GM19452 (cell line): ENCODE data around the gene ANKRD50.

Experiments used
- ATAC-seq: cut with Tn5 transposase; IDR thresholded peaks from one replicate; pipeline ENCODE4 v1.9.1; 2021; ENCODE audit not compliant: unreplicated experiment

The ANKRD50 gene

DNA sequence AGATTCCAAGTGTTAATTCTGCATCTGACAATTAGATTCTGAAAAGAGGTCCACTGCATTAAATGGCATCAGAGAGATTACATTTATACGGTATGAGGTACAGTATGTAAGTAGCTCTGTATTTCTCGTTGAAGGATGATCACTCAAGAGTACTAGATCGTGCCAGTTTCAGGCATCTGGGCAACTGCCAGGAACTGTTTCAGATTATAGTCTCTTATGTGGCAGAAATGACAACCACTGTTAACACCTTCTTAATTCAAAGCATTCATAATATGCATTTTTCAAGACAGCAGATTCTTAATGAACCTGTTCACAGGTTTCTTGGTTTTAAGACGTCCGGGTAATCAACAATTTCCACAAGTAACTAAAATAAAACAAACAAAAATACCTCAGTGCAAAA, 1.6 kb downstream of the ANKRD50 start:
- no peak for ATAC-seq

GRCh38 chr4:124710015-124710741, 2.4 kb downstream of the ANKRD50 start:
- ATAC-seq, result no peak

GRCh38 chr4:124708517-124709300, 3.8 kb downstream of the ANKRD50 start:
- no peak for ATAC-seq

DNA sequence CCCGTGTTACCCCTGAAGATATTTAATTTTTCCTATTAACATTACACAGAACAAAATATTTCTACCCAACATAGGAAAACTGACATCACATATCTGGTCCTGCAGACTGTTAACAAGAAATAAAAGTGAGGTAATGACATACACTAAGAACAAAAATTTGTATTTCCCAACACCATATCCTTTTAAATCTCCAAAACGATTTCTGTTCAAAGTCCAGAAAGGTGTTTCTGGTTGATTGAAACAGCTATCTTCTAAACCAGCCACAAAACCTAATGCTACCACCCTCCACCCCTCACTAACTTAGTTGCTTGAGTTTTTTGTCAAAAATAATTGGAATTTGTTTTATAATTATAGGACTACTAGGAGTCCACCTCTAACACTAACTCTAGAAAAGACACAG, 7.1 kb downstream of the ANKRD50 start:
- no peak for ATAC-seq

DNA sequence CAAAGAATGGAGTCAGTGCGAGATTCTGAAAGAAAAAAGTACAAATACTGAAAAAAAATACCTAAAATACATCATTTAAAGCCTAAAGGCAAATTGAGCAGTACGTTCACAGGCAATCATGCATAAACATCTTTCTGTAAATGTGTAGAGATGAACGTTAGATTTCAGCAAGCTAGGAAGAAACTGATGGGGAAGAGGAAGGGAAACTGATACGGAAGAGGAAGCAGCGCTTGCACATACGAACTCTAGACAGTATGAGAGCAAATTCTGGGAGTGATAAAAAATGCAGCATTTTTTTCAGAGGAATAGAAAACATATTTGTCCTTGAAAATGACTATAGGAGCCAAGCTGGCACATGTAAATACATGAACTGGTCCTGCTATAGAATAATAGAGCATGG, 9.4 kb downstream of the ANKRD50 start:
- no peak for ATAC-seq

DNA sequence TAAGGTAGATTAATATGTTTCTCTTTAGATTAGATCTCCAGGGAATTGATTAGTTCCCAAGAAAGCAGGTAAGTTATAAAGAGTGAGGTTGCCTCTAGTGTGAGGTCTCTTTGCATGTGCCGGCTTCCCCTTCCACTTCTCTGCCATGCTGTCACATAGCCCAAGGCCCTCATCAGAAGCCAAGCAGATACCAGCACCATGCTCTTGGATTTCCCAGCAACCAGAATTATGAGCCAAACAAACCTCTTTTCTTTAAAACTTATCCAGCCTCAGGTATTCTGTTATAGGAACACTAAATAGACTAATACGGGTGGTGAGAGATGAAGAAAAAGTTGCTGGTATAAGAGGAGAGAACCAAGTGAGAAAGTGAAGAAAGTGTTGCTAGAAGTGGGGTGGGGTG, 15.1 kb downstream of the ANKRD50 start:
- ATAC-seq, result no peak

GRCh38 chr4:124696182-124696581, 16.4 kb downstream of the ANKRD50 start:
- ATAC-seq, result no peak

DNA sequence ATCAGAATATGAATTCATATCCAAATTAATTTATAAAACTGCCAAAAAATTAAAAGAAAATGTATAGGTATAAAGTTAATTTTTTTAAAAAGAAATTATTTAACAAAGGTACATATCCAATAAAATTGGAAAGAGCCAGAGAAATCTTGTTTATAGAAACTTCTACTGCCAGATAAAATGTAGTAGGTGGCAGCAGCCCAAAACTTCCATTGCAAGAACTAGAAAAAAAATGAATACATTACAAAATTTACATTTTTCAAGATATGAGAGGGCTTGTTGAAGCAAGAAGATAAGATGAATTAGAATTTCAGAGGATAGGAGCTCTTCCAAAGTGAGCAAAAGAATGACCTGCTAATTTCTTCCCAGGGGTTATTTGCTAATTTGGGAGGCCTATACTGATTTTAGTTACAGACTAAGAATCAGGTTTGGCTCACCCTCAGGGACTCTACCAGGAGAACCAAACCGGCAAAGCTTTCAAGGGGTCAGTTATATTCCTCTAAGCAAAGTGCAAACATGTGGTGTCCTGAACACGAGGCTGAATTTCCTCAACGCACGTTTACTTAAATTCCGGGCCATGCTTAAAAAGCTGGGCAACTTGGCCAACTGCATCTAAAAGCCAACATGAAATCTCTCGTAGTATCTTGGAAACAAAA, 17.5 kb downstream of the ANKRD50 start:
- ATAC-seq, result no peak

DNA sequence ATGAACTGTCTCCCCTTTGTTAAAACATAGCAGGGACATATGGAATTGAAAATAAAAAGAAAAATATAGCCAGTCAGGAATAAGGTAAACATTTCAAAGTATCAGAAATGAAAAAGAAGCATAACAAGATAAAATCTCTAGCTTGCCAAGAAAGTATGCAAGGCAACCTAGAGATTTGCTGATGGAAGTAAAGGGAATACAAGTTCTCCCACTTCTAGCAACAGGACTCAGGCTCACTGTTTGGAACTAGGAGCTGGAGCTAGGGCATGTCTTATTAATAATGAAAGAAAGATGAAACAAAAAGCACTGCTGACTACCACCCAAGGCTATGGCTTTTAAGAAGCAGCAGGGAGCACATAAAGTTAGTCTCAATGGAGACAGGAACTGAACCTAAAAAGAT, 18.2 kb downstream of the ANKRD50 start:
- ATAC-seq, result no peak

- ATAC-seq, result no peak
Measured at GRCh38 chr4:124691801-124692200, 20.7 kb downstream of the ANKRD50 start.

- no peak for ATAC-seq
Measured at GRCh38 chr4:124686279-124686678, 26.3 kb downstream of the ANKRD50 start.

DNA sequence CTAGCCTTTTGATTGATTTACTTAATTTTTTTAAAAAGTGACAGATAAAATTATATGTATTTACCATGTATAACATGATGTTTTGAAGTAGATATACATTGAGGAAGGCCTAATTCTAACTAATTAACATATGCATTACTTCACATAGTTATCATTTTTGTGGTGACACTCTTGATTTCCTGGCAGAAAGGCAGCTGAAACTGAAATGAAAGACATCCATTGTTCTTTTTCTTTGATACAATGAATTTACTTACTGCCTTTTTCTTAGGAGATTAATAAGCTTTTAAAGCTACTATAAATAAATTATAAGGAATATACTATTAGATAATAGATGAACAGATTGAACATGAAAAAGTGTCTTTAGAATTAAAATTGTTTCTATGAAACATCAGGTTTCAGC, 26.7 kb downstream of the ANKRD50 start:
- ATAC-seq, result no peak

GRCh38 chr4:124684301-124684700, 28.2 kb downstream of the ANKRD50 start:
- no peak for ATAC-seq

GRCh38 chr4:124682384-124682783, 30.1 kb downstream of the ANKRD50 start:
- ATAC-seq, result no peak

GRCh38 chr4:124666496-124666895, 46.0 kb downstream of the ANKRD50 start:
- no peak for ATAC-seq

DNA sequence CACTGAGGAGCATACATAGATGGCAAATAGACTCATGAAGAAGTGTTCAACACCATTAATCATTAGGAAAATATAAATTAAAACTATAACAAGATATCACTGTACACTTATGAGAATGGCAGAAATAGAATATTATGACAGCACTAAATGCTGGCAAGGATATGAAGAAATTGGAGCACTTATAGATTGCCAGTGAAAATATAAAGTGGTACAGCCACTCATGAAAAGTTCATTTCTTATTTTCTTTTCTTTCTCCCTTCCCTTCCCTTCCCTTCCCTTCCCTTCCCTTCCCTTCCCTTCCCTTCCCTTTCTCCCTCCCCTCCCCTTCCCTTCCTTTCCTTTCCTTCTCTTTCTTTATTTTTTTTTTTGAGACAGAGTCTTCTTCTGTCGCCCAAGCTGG, 53.7 kb downstream of the ANKRD50 start:
- ATAC-seq, result no peak

GRCh38 chr4:124650614-124651013, 61.9 kb downstream of the ANKRD50 start:
- ATAC-seq, result no peak

- no peak for ATAC-seq
Measured at GRCh38 chr4:124647599-124647998, 64.9 kb downstream of the ANKRD50 start.

GRCh38 chr4:124644621-124645020, 67.9 kb downstream of the ANKRD50 start:
- ATAC-seq, result no peak

GRCh38 chr4:124642846-124643245, 69.7 kb downstream of the ANKRD50 start:
- ATAC-seq, result no peak

GRCh38 chr4:124641715-124642381, 70.7 kb downstream of the ANKRD50 start:
- no peak for ATAC-seq
